NCI-H128 (cell line): Measurements from ENCODE around the gene ALKBH4.
A peak's percentile ranks its signal among the peaks of the same experiment; 100 is the strongest.
"Not testable (repeated sequence)": the region's sequence is repeated elsewhere in the genome, so short reads cannot be mapped to it uniquely, and the experiment has no call there.

Experiments
- DNase-seq: peaks from one replicate; lab custom pipeline; 2025; ENCODE audit not compliant: unreplicated experiment; lab: John Stamatoyannopoulos, UW

The ALKBH4 gene, protein sequence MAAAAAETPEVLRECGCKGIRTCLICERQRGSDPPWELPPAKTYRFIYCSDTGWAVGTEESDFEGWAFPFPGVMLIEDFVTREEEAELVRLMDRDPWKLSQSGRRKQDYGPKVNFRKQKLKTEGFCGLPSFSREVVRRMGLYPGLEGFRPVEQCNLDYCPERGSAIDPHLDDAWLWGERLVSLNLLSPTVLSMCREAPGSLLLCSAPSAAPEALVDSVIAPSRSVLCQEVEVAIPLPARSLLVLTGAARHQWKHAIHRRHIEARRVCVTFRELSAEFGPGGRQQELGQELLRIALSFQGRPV

DNA sequence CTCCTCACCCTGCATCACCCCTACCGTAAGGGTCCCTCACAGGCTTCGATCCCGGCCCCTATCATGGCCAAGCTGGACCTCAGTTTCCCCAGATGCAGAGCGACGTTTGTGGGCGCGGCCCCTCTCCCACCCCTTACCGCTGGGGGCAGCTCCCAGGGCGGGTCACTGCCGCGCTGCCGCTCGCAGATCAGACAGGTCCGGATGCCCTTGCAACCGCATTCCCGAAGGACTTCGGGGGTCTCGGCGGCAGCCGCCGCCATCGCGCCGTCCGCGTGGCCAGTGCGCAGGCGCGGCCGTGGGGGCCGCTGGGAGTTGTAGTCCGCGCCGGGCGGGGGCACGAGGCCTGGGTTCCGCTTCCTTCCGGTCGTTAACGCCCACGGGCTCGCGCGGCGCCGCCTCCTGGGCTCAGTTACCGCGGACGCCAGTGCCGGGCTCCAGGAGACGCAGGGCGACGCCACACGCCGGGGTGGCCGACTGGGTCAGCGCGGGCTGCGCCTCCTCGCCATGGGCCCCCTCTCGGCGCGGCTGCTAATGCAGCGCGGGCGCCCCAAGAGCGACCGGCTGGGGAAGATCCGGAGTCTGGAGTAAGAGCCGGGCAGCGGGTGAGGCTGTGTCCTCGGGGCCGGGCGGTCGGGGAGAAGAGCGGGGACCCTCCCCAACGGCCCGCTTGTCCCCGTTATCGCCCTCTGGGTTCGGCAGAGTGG, at the start of gene ALKBH4, which contains the start of gene LRWD1:
Gene ALKBH4 (minus strand): TSS at position 287 of the 704 bp plus-strand sequence. CDS start 27 bp downstream, at position 260.
Gene LRWD1 (plus strand): TSS at position 408 of the 704 bp plus-strand sequence. CDS start 97 bp downstream, at position 505.
- DNase-seq = peak; percentile 72

DNA sequence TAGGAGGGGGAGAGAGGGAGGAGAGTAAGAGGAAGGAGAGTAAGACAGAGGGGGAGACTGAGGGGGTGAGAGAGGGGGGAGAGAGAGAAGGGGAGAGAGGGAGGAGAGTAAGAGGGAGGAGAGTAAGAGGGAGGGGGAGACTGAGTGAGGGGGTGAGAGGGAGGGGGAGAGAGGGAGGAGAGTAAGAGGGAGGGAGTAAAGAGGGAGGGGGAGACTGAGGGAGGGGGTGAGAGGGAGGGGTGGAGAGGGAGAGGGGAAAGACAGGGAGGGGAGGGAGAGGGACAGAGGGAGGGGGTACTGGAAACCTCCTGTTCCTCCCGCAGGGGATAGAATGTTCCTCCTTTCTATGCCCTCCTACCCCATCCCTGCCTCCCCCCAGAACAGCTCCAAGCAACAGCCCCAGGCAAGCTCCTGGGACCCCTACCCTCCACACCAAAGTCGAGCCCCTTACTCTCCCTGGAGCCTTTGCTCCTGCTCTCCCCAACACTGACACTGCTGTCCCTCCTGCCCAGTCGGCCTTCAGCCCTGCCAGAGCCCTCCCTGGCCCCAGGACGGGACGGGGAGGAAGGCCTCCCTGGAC, 48.1 kb upstream of the ALKBH4 start:
- not testable (repeated sequence) for DNase-seq

DNA sequence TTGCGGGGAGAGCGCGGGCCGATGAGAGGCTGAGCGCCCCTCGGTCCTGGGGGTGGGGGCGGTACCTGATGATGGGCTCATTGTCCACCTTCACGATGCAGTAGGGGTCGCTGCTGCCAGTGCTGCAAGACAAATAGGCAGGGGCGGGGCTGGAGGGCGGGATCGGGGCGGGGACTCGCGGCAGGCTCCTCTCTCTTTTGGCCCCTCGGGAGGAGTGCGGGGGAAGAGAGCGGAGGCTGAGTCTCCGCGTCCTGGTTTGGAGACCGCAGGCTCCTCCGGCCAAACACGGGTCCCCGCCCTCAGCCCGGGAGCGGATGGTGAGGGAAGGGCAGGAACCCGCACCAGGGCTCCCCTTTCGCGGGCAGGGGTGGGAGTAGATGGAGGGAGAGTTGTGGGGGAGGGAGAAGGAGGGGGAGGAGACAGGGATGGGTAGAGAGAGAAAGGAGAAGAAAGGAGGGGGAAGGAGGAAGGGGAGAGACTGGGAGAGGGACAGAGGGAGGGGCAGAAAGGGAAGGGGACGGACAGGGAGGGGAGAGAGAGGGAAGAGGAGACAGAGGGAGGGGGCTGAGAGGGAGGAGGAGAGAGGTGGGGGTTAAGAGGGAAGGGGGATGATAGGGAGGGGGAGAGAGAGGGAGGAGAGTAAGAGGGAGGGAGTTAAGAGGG, 47.3 kb upstream of the ALKBH4 start:
- DNase-seq = not testable (repeated sequence)

DNA sequence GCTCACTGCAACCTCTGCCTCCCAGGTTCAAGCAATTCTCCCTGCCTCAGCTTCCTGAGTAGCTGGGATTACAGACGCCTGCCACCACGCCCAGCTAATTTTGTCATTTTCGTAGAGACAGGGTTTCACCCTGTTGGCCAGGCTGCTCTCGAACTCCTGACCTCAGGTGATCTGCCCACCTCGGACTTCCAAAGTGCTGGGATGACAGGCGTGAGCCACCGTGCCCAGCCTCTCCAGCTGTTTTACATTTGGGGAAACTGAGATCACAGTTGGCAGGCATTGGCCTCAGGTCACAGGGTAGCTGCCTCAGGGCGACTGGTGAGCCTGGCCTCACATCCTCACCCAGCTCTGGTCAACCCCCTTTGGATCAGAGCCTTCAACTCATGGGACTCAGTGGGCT, 45.9 kb upstream of the ALKBH4 start:
- DNase-seq = not testable (repeated sequence)

DNA sequence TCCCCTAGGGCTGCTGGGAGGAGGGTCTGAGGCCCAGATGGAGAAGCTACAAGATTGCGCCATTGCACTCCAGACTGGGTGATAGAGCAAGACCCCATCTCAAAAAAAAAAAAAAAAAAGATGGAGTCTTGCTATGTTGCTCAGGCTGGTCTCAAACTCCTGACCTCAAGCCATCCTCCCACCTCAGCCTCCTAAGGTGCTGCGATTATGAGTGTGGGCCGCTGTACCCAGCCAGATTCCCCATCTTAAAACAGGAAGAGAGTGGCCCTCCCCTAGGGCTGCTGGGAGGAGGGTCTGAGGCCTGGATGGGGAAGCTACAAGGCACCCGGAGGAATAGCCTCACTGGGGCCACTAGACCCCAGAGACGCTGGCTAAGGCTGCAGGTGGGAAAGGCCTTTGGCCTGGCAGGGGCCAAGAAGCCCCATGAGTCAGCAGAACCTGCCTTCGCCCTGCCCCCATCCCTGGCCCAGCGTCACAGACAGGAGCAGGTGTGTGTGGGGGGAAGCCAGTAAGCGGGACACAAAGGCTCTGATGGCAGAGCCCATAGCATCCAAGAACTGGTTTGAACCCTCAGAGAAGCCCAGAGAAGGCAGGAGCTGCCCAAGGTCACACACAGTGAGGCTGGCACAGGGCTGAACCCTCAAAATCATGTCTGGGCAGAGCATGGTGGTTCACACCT, 42.9 kb upstream of the ALKBH4 start:
- not testable (repeated sequence) for DNase-seq

DNA sequence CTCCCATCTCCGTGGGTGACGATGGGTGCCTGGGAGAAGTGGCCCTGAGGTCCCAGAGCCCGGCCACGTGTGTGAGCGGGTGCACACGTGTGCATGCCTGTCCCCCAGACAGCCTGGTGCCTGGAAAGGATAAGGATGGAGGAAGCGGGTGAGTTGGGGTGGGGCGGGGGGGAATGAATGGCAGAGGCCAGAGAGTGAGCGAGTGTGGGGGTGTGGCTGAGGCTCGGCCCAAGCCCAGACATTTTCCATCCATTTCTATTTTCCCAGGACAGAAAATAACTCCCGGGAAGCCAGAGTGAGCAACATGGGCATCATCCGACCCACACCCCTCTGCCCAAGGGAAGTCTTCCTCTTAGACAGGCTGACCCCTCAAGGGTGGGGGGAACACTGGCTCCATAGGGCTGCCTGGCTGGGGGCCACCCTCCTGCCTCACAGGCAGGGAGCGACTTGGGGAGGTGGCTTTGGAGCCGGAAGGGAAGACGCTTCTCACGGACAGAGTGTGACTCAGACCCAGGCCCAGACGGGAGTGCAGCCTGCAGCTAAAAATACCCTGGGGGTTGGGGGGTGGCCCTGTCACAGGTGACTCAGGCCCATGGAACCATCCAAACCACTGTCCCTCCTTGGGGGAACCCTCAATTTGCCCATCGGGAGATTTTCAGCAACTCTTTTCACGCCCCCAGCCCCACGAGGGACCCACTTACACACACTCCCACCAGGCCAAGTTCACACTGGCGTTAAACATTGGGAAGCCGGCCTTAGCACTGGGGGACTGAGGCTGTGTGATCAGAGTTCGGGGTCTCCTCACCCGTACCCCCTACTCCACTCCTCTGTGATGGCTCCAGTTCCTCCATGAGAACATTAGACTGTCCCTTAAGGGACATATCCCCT, 40.9 kb upstream of the ALKBH4 start:
- not testable (repeated sequence) for DNase-seq

- not testable (repeated sequence) for DNase-seq
Observed at GRCh38 chr7:102503141-102503540, 38.5 kb upstream of the ALKBH4 start.

DNA sequence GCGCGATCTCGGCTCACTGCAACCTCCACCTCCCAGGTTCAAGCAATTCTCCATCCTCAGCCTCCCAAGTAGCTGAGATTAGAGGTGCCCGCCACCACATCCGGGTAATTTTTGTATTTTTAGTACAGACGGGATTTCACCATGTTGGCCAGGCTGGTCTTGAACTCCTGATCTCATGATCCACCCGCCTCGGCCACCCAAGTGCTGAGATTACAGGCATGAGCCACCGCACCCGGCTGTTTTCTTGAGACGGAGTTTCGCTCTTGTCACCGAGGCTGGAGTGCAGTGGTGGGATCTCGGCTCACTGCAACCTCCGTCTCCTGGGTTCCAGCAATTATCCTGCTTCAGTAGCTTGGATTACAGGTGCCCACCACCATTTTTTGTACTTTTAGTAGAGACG, 33.7 kb upstream of the ALKBH4 start:
- not testable (repeated sequence) for DNase-seq

- not testable (repeated sequence) for DNase-seq
Observed at GRCh38 chr7:102497308-102497707, 32.6 kb upstream of the ALKBH4 start.

DNA sequence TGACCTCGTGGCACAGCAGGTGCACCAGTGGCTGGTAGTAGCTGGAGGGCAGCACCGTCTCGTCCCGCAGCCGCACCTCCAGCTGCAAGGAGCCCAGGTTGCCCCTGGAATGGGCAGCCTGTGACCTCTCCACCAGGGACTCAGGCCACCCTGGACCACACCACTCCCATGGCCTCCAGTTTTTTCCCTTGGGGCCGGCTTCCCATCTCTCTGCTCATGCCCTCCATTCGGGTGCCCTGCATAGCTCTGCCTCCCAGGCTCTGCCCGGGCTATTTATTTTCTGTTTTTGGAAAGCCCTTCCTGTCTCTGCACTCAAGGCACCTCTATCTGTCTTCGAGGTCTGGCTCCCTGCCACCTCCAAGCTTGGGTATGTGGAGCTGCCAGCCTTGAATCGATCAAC, 32.2 kb upstream of the ALKBH4 start:
- DNase-seq = not testable (repeated sequence)

DNA sequence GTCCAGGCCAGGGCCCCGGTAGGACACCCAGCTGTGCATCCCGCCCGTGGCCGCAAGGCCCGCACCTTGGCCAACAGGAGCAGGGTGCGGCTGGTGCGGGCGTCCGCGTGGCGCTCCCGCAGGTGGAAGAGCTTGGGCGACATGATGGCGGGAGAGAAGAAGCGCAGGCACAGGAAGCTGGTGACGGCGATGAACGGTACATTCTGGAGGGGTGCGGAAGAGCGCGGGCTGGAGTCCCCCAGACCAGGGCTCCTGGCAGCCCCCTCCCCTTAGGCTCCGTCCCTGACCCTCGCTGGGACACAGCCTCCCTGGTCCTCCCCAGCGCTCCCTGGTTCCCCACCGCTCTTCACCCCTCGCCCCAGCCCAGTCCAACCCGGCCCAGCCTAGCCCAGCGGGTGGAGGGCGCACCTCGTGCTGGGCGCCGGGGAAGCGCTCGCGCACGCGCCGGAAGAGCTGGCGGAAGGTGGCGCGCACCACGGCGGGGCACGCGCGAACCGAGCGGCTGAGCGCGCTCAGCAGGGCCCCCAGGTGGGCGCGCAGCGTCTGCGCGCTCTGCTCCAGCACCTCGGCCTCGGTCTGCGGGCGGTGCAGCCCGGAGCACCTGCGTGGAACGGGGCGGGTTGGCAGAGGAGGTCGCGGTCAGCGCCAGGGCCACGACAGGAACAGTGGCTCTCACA, 29.9 kb upstream of the ALKBH4 start:
- DNase-seq = not testable (repeated sequence)

DNA sequence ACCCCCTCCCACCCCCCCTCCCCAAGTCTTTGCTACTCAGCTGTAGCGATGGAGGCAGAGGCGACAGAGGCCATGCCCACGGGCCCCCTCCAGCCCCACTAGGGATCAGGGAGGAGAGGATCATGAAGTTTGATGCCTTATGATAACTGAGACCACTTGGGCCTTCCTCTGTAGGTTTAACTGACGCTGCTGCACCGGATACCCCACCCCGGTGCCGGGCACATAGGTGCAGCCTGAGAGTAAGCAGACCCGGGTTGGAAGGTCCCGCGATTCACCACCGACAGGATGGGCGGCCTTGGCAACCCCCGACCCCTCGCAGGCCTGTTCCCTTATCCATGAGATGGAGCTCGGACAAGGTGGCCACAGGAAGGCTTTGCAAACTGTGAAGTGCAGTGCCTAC, 29.4 kb upstream of the ALKBH4 start:
- not testable (repeated sequence) for DNase-seq

- DNase-seq = not testable (repeated sequence)
Observed at GRCh38 chr7:102493220-102493935, 28.7 kb upstream of the ALKBH4 start.

DNA sequence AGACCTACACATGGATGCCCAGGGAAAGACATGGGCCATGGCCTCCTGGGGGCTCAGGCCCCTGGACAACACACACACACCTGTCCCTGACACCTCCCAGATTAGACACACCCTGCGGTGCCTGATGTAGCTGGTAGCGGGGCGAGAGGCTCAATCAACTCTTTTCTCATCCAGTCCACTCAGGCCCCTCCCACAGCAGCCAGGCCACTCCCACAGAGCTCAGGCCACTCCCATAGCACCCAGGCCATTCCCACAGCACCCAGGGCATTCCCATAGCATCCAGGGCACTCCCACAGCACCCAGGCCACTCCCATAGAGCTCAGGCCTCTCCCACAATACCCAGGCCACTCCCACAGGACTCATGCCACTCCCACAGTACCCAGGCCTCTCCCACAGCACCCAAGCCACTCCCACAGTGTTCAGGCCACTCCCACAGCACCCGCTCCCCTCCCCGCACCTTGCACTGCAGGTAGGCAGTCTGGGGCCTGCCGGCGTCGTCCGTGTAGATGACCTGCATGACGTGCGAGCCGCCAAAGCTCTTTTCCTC, 25.9 kb upstream of the ALKBH4 start:
- not testable (repeated sequence) for DNase-seq

- not testable (repeated sequence) for DNase-seq
Observed at GRCh38 chr7:102484317-102484716, 19.7 kb upstream of the ALKBH4 start.

- DNase-seq = not testable (repeated sequence)
Observed at GRCh38 chr7:102481962-102482361, 17.3 kb upstream of the ALKBH4 start.

DNA sequence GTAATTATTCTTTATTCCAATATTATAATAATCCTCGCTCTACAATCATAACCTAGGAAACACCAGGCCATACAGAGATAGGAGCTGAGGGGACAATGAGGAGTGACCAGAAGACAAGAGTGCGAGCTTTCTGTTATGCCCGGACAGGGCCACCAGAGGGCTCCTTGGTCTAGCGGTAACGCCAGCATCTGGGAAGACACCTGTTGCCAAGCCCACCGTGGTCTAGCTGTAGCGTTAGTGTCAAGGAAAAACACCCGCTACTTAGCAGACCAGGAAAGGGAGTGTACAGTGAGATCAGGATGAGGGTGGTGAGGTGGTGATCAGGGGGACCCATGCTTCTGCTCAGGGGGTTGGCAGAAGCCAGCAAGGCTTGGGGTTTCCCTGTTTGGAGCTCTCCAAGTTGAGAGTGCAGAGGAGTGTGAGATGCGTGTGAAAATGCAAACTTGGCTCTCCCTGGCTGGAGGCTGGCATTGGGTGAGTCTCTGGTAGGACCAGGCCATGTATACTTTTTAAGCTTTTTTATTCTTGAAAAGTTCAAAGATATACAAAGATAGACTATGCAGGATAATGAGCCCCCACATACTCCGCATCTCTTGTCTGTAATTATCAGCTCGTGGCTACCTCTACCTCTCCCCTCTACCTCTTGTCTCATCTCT, 15.4 kb upstream of the ALKBH4 start:
- not testable (repeated sequence) for DNase-seq

DNA sequence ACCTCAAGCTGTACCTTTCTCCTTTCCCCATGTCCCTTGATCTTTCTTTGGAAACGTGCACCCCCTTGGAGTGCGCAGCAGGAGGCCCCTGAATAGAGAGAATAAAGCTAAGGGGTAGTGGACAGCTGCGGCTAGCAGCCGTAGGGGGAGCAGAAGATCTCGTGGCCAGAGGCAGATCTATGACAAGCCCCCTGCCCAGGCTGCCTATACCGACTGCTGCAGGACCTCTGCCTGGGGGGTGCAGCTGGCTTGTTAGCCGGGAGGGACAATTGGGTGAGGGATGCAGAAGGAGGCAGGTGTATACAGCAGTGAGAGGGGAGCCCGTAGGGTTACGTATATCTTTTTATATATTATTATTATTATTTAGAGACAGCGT, 14.5 kb upstream of the ALKBH4 start:
- not testable (repeated sequence) for DNase-seq
